Endothelial cell of umbilical vein (primary cell): Measurements from ENCODE around the gene ITGA5. TPM values are rescaled to one million over a fixed set of nuclear protein-coding genes. Genes with fewer than 3 reads are reported as not detected.

Source experiments
- BruUV-seq: library from RNA; stranded (reverse); fragments of 400-500 nt; replicated peaks from 2 replicates; lab custom pipeline; 2021; lab: Mats Ljungman, UMichigan
- CTCF ChIA-PET: fragments of 300-600, 350-600 bp; sonication (Branson Sonifier 250); formaldehyde crosslinking; loops from one replicate; lab custom pipeline; 2021; ENCODE audit warnings: antibody characterized with exemption, inconsistent platforms; lab: Charles Lee
- POLR2A ChIA-PET: fragments of 300-600, 350-600 bp; sonication (Branson Sonifier 250); formaldehyde crosslinking; loops from one replicate; lab custom pipeline; 2021; ENCODE audit warnings: antibody characterized with exemption, inconsistent platforms; lab: Charles Lee
- DNase-seq: peaks from one replicate; pipeline ENCODE4 v3.0.0-alpha.2; 2011; ENCODE audit warnings: low read depth, low spot score
- FAIRE-seq: peaks from 2 replicates; lab custom pipeline; 2011; peaks lifted over from hg19 to GRCh38; lab: Jason Lieb, UNC
- H2AFZ ChIP-seq: 2 replicates; pipeline ENCODE4 v1.6.0; 2012; ENCODE audit warnings: low read depth, low read length, control low read depth, inconsistent platforms
- H3K27ac ChIP-seq: 2 replicates; pipeline ENCODE4 v1.5.1; 2011; ENCODE audit warnings: low read depth, mild to moderate bottlenecking, control low read depth, low read length, moderate library complexity; ENCODE audit not compliant: insufficient read depth
- H3K27me3 ChIP-seq, 2 experiments: 2 replicates each; pipeline versions ENCODE4 v1.6.0 to v1.6.1; 2011; ENCODE audit warnings: low read length in 2 of 2, mixed read lengths in 1 of 2; ENCODE audit not compliant: control insufficient read depth in 2 of 2, insufficient read depth in 2 of 2
- H3K36me3 ChIP-seq, 2 experiments: 2 replicates in 1 of 2; 3 replicates in 1 of 2; pipeline ENCODE4 v1.5.1; 2011; ENCODE audit warnings: low read length in 2 of 2, mild to moderate bottlenecking in 1 of 2, moderate library complexity in 1 of 2; ENCODE audit not compliant: control insufficient read depth in 2 of 2, insufficient read depth in 2 of 2; ENCODE audit errors: extremely low read depth in 1 of 2
- H3K4me1 ChIP-seq: 3 replicates; pipeline ENCODE4 v1.5.1; 2011; ENCODE audit warnings: mild to moderate bottlenecking, low read length; ENCODE audit not compliant: control insufficient read depth, insufficient read depth; ENCODE audit errors: extremely low read depth
- H3K4me2 ChIP-seq: 2 replicates; pipeline ENCODE4 v1.6.1; 2011; ENCODE audit warnings: low read length, control low read depth, mixed read lengths; ENCODE audit not compliant: insufficient read depth
- H3K4me3 ChIP-seq, 3 experiments: fragments of 200-600 bp in 1 of 3; sonication (generic), shearing (Covaris generic) in 1 of 3; replicated peaks in 1 of 3; 2 replicates each; pipeline ENCODE4 v1.5.1; 2011 to 2016; ENCODE audit warnings: control low read depth in 3 of 3, low read length in 3 of 3, mild to moderate bottlenecking in 2 of 3, inconsistent platforms in 1 of 3, low read depth in 1 of 3, moderate library complexity in 1 of 3; ENCODE audit not compliant: insufficient read depth in 1 of 3
- H3K79me2 ChIP-seq: 2 replicates; pipeline ENCODE4 v1.6.0; 2012; ENCODE audit warnings: low read length, inconsistent platforms; ENCODE audit not compliant: control insufficient read depth, insufficient read depth
- H3K9ac ChIP-seq: replicated peaks from 2 replicates; pipeline ENCODE3; 2011; ENCODE audit warnings: low read length, control low read depth; ENCODE audit not compliant: insufficient read depth; ENCODE audit errors: extremely low read depth
- H3K9me1 ChIP-seq: replicated peaks from 3 replicates; pipeline ENCODE4 v1.6.0; 2011; ENCODE audit warnings: mild to moderate bottlenecking, low read length; ENCODE audit not compliant: control insufficient read depth, insufficient read depth; ENCODE audit errors: extremely low read depth
- H3K9me3 ChIP-seq: replicated peaks from 2 replicates; pipeline ENCODE4 v1.5.1; 2012; ENCODE audit warnings: low read length, inconsistent platforms; ENCODE audit not compliant: control insufficient read depth, insufficient read depth
- H4K20me1 ChIP-seq: replicated peaks from 2 replicates; pipeline ENCODE3; 2011; ENCODE audit warnings: mild to moderate bottlenecking, low read length; ENCODE audit not compliant: control insufficient read depth, insufficient read depth; ENCODE audit errors: extremely low read depth
- CTCF ChIP-seq, 2 donors: IDR thresholded peaks; 1 replicate in 1 of 2; 2 replicates in 1 of 2; pipeline ENCODE4 v1.5.1; 2011; ENCODE audit warnings: low read length in 2 of 2, mild to moderate bottlenecking in 2 of 2, moderate library complexity in 2 of 2, control low read depth in 1 of 2, inconsistent platforms in 1 of 2, low read depth in 1 of 2; ENCODE audit not compliant: insufficient read depth in 1 of 2; ENCODE audit errors: extremely low read depth in 1 of 2
- EZH2 ChIP-seq: IDR thresholded peaks from 2 replicates; pipeline ENCODE4 v1.6.1; 2012; ENCODE audit warnings: borderline replicate concordance, low read depth, mild to moderate bottlenecking, moderate library complexity, low read length, inconsistent platforms; ENCODE audit not compliant: severe bottlenecking
- FOS ChIP-seq: IDR thresholded peaks from 2 replicates; pipeline ENCODE4 v1.6.1; 2011; ENCODE audit warnings: mild to moderate bottlenecking, low read length, moderate library complexity, borderline replicate concordance; ENCODE audit not compliant: insufficient read depth
- GATA2 ChIP-seq: IDR thresholded peaks from 2 replicates; pipeline ENCODE4 v1.7.0; 2011; ENCODE audit warnings: low read depth, mild to moderate bottlenecking, moderate library complexity, mixed read lengths, low read length; ENCODE audit not compliant: insufficient read length, insufficient read depth
- JUN ChIP-seq: IDR thresholded peaks from 2 replicates; pipeline ENCODE4 v1.6.1; 2011; ENCODE audit warnings: borderline replicate concordance, low read depth; ENCODE audit not compliant: insufficient read length, insufficient read depth
- MAX ChIP-seq: IDR thresholded peaks from 2 replicates; pipeline ENCODE4 v1.6.1; 2011; ENCODE audit not compliant: insufficient read depth, insufficient read length
- MYC ChIP-seq: IDR thresholded peaks from one replicate; pipeline ENCODE4 v1.6.1; 2011; ENCODE audit warnings: mild to moderate bottlenecking, low read depth, low read length
- POLR2A ChIP-seq: IDR thresholded peaks from 2 replicates; pipeline ENCODE4 v1.6.1; 2012; ENCODE audit warnings: low read depth, mild to moderate bottlenecking, control low read depth, low read length
- POLR2AphosphoS5 ChIP-seq: IDR thresholded peaks from 2 replicates; pipeline ENCODE4 v1.6.1; 2012; ENCODE audit warnings: low read depth, mild to moderate bottlenecking, control low read depth, low read length, moderate library complexity; ENCODE audit not compliant: insufficient read depth
- dilution Hi-C: fragments of 300-500 bp; cut with MboI; formaldehyde crosslinking; loops from one replicate; pipeline ENCODE4 v1.15.0; 2019; ENCODE audit warnings: low sequenced_read_pairs; ENCODE audit not compliant: extremely low pct_ligation_motif_present
- intact Hi-C: fragments of 100-400 bp; cut with micrococcal nuclease; formaldehyde crosslinking; loops from one replicate; pipeline ENCODE4 v1.10.0; 2022
- polyA plus RNA-seq, 4 experiments: library from polyadenylated mRNA; depleted of rRNA in 3 of 4; stranded (reverse) in 3 of 4; unstranded in 1 of 4; fragments of >200 nt; gene quantifications; 2 replicates each; pipeline versions ENCODE4 v1.2.1 to v1.2.3, GENCODE V29; 2011 to 2012; ENCODE audit warnings: missing spikeins in 1 of 4
- total RNA-seq: library from RNA; stranded (reverse); gene quantifications from 2 replicates; pipeline ENCODE4 v1.2.3, GENCODE V29; 2021

The ITGA5 gene
- total and polyA plus RNA-seq, 2 donors (not counting 3 experiments of a cell fraction or from before 2014, with no cell fraction given), result 657 to 938 TPM

GRCh38 chr12:54432815-54433164 lies 13.7 kb upstream of the ITGA5 start:
- Histone ChIP-seq H2AFZ (no peak overlapping the region), H3K9ac (peak overlapping the region; percentile 77), H3K27me3 (no peaks in the 10 kb centered on the region), H3K9me3 (no peaks in the 10 kb centered on the region), H3K27ac (peak overlapping the region; percentile 91), H4K20me1 (no peaks in the 10 kb centered on the region), H3K9me1 (no peaks in the 10 kb centered on the region), H3K79me2 (peaks cover 10% of the 10 kb centered on the region), H3K4me1 (peaks cover 53% of the 10 kb centered on the region), H3K4me2 (peak overlapping the region; percentile 80), H3K4me3 (peak overlapping the region in 1 of 3 experiments; percentile 39), H3K36me3 (no peaks in the 10 kb centered on the region)
- intact Hi-C loops, result loop anchor here (1.0 to 5.0 kb wide), 3 partner anchors 13 to 150 kb away; partner anchors contain the start of genes CBX5, HNRNPA1 and ITGA5
- DNase-seq (peak; percentile 85), FAIRE-seq (peak; percentile 88)
- TF ChIP-seq POLR2AphosphoS5 (peak; percentile 78), MAX (no peak), JUN (no peak), FOS (peak; percentile 15), EZH2 (no peak), MYC (peak; percentile 53), POLR2A (peak; percentile 64), CTCF (IDR thresholded peaks at IDR 0.05; ENCODE audit: extremely low read depth in 1 of 2, insufficient read depth in 1 of 2, low read depth in 1 of 2, low read length in 2 of 2) (no peak), GATA2 (no peak)
- POLR2A ChIA-PET, result interaction anchor here (0.7 to 4.1 kb wide), 6 partner anchors 11 to 213 kb away, joined by 3 to 60 read pairs (median 4); no protein-coding TSS in a partner anchor
- dilution Hi-C loops, result no loop called here
- CTCF ChIA-PET, result interaction anchor here (1.1 to 5.3 kb wide), 9 partner anchors 10 to 53 kb away, joined by 3 to 136 read pairs (median 8); partner anchors contain the start of gene ITGA5
- no TSS peak for BruUV-seq
